SK-N-SH treated with all-trans-retinoic acid at 6 μM for 48 hours (cell line): ENCODE data around the gene IPO4.
A peak's percentile ranks its signal among the peaks of the same experiment; 100 is the strongest.

Experiments used
- ATAC-seq: fragments of 200-7000 bp; cut with Tn5 transposase; 3 replicates; pipeline ENCODE4 v1.9.1; 2020; ENCODE audit warnings: mild to moderate bottlenecking, moderate library complexity
- ARNTL ChIP-seq: fragments of 450-650 bp; formaldehyde crosslinking; IDR thresholded peaks from 2 replicates; pipeline ENCODE4 v1.5.0; 2020; ENCODE audit warnings: low read depth, mild to moderate bottlenecking, moderate library complexity, borderline replicate concordance
- CREB5 ChIP-seq: fragments of 250-450 bp; sonication (Bioruptor Pico); IDR thresholded peaks from 2 replicates; pipeline ENCODE4 v1.5.1; 2020; ENCODE audit warnings: low read depth, mild to moderate bottlenecking, moderate library complexity
- CSDC2 ChIP-seq: fragments of 250-450 bp; sonication (Bioruptor Pico); IDR thresholded peaks from 2 replicates; pipeline ENCODE4 v1.5.0; 2020; ENCODE audit warnings: mild to moderate bottlenecking, moderate library complexity
- CSRNP3 ChIP-seq: fragments of 250-450 bp; sonication (Bioruptor Pico); IDR thresholded peaks from 2 replicates; pipeline ENCODE4 v1.5.1; 2021; ENCODE audit warnings: mild to moderate bottlenecking, moderate library complexity
- ESRRG ChIP-seq: fragments of 250-450 bp; sonication (Bioruptor Pico); IDR thresholded peaks from 2 replicates; pipeline ENCODE4 v1.6.1; 2021; ENCODE audit warnings: mild to moderate bottlenecking
- GLIS3 ChIP-seq: fragments of 250-450 bp; sonication (Bioruptor Pico); IDR thresholded peaks from 2 replicates; pipeline ENCODE4 v1.5.0; 2020; ENCODE audit warnings: mild to moderate bottlenecking, moderate library complexity
- ISL1 ChIP-seq: fragments of 250-450 bp; sonication (Bioruptor Pico); IDR thresholded peaks from 2 replicates; pipeline ENCODE4 v2.1.2; 2022; ENCODE audit warnings: mild to moderate bottlenecking, moderate library complexity
- OSR1 ChIP-seq: fragments of 250-450 bp; sonication (Bioruptor Pico); IDR thresholded peaks from 2 replicates; pipeline ENCODE4 v1.8.0; 2022; ENCODE audit warnings: moderate library complexity, mild to moderate bottlenecking, inconsistent platforms
- PATZ1 ChIP-seq: fragments of 250-450 bp; sonication (Bioruptor Pico); IDR thresholded peaks from 2 replicates; pipeline ENCODE4 v1.8.0; 2020; ENCODE audit warnings: mild to moderate bottlenecking, moderate library complexity, borderline replicate concordance
- POU6F1 ChIP-seq: fragments of 250-450 bp; sonication (Bioruptor Pico); IDR thresholded peaks from 2 replicates; pipeline ENCODE4 v1.8.0; 2021; ENCODE audit warnings: low read depth, mild to moderate bottlenecking, moderate library complexity, borderline replicate concordance
- RARB ChIP-seq: fragments of 250-450 bp; sonication (Bioruptor Pico); IDR thresholded peaks from 2 replicates; pipeline ENCODE4 v1.8.0; 2021; ENCODE audit warnings: mild to moderate bottlenecking, moderate library complexity
- SNAI2 ChIP-seq: fragments of 250-450 bp; sonication (Bioruptor Pico); IDR thresholded peaks from 2 replicates; pipeline ENCODE4 v1.5.0; 2020; ENCODE audit warnings: mild to moderate bottlenecking, moderate library complexity
- TCF4 ChIP-seq: fragments of 250-450 bp; sonication (Bioruptor Pico); IDR thresholded peaks from 2 replicates; pipeline ENCODE4 v1.8.0; 2021; ENCODE audit warnings: mild to moderate bottlenecking, moderate library complexity, borderline replicate concordance
- TOX ChIP-seq: fragments of 250-450 bp; sonication (Bioruptor Pico); IDR thresholded peaks from 2 replicates; pipeline ENCODE4 v1.8.0; 2021; ENCODE audit warnings: mild to moderate bottlenecking, moderate library complexity, borderline replicate concordance
- TSHZ2 ChIP-seq: fragments of 250-450 bp; sonication (Bioruptor Pico); IDR thresholded peaks from 2 replicates; pipeline ENCODE4 v1.5.0; 2020; ENCODE audit warnings: mild to moderate bottlenecking, moderate library complexity
- ZFP3 ChIP-seq: fragments of 250-450 bp; sonication (Bioruptor Pico); IDR thresholded peaks from 2 replicates; pipeline ENCODE4 v1.5.0; 2020; ENCODE audit warnings: mild to moderate bottlenecking, moderate library complexity
- ZFP30 ChIP-seq: fragments of 450-650 bp; formaldehyde crosslinking; IDR thresholded peaks from 2 replicates; pipeline ENCODE4 v1.5.0; 2022; ENCODE audit warnings: mild to moderate bottlenecking, moderate library complexity
- ZNF565 ChIP-seq: fragments of 450-650 bp; formaldehyde crosslinking; conservative IDR thresholded peaks from 2 replicates; pipeline ENCODE4 v1.5.0; 2020; ENCODE audit warnings: low read depth, mild to moderate bottlenecking, moderate library complexity
- ZNF70 ChIP-seq: fragments of 450-650 bp; formaldehyde crosslinking; IDR thresholded peaks from 2 replicates; pipeline ENCODE4 v1.5.0; 2020; ENCODE audit warnings: mild to moderate bottlenecking, moderate library complexity
- ZNF8 ChIP-seq: fragments of 450-650 bp; formaldehyde crosslinking; IDR thresholded peaks from 2 replicates; pipeline ENCODE4 v1.5.0; 2020; ENCODE audit warnings: mild to moderate bottlenecking, moderate library complexity

Gene IPO4

GRCh38 chr14:24231263-24232120 is 42.9 kb upstream of the IPO4 start:
- ATAC-seq = peak; percentile 12
- no peak for TF ChIP-seq TCF4 (CRISPR knock-in tag)
- TF ChIP-seq ZNF565 (CRISPR knock-in tag) = no peak
- no peak for TF ChIP-seq ZFP3 (CRISPR knock-in tag)
- TF ChIP-seq SNAI2 = no peak
- TF ChIP-seq ZFP30 (CRISPR knock-in tag) = no peak
- no peak for TF ChIP-seq ESRRG (CRISPR knock-in tag)
- no peak for TF ChIP-seq TSHZ2 (CRISPR knock-in tag)
- no peak for TF ChIP-seq ZNF70 (CRISPR knock-in tag)
- no peak for TF ChIP-seq POU6F1 (CRISPR knock-in tag)
- no peak for TF ChIP-seq ZNF8 (CRISPR knock-in tag)
- no peak for TF ChIP-seq PATZ1

GRCh38 chr14:24228902-24229301 is 40.3 kb upstream of the IPO4 start:
- TF ChIP-seq ZNF565 (CRISPR knock-in tag) (no peak), ZFP3 (CRISPR knock-in tag) (no peak), RARB (no peak), OSR1 (no peak)
- no peak for ATAC-seq

GRCh38 chr14:24226473-24226872 is 37.9 kb upstream of the IPO4 start:
- ATAC-seq = no peak
- TF ChIP-seq ZNF565 (CRISPR knock-in tag) = no peak
- no peak for TF ChIP-seq ISL1 (CRISPR knock-in tag)
- TF ChIP-seq POU6F1 (CRISPR knock-in tag) = no peak
- no peak for TF ChIP-seq RARB
- TF ChIP-seq CSRNP3 = no peak
- no peak for TF ChIP-seq ZNF70 (CRISPR knock-in tag)
- no peak for TF ChIP-seq CREB5 (CRISPR knock-in tag)
- TF ChIP-seq ARNTL = no peak
- TF ChIP-seq TCF4 (CRISPR knock-in tag) = no peak
- no peak for TF ChIP-seq TOX
- TF ChIP-seq PATZ1 = no peak
- no peak for TF ChIP-seq CSDC2
- no peak for TF ChIP-seq GLIS3 (CRISPR knock-in tag)
- no peak for TF ChIP-seq ZFP3 (CRISPR knock-in tag)
- no peak for TF ChIP-seq TSHZ2 (CRISPR knock-in tag)
- no peak for TF ChIP-seq OSR1
- no peak for TF ChIP-seq ZNF8 (CRISPR knock-in tag)
